GM23338 (cell line): ENCODE measurements around the gene ROCK2. TPM values are rescaled to one million over a fixed set of nuclear protein-coding genes. Genes with fewer than 3 reads are reported as not detected.

Source experiments
- ATAC-seq: fragments of 200-7000 bp; cut with Tn5 transposase; 3 replicates; pipeline ENCODE4 v1.9.1; 2020
- DNase-seq: peaks from one replicate; pipeline ENCODE4 v3.0.0-alpha.2; 2015; ENCODE audit warnings: low spot score
- H2AFZ ChIP-seq: fragments of 200-600 bp; sonication (generic); 2 replicates; pipeline ENCODE4 v1.8.0; 2016; ENCODE audit warnings: antibody characterized with exemption, mild to moderate bottlenecking, moderate library complexity
- H3F3A ChIP-seq: fragments of 200-600 bp; sonication (generic); replicated peaks from 2 replicates; pipeline ENCODE4 v1.8.0; 2017; ENCODE audit warnings: antibody characterized with exemption, mixed run types, low read depth
- H3K27ac ChIP-seq: fragments of 200-600 bp; sonication (generic); 2 replicates; pipeline ENCODE4 v1.6.1; 2016; ENCODE audit warnings: low read depth
- H3K27me3 ChIP-seq: fragments of 200-600 bp; sonication (generic); 2 replicates; pipeline ENCODE4 v1.8.0; 2016; ENCODE audit warnings: mild to moderate bottlenecking, mixed run types, moderate library complexity; ENCODE audit not compliant: insufficient read depth
- H3K36me3 ChIP-seq: fragments of 200-600 bp; sonication (generic); 2 replicates; pipeline ENCODE4 v1.8.0; 2016; ENCODE audit warnings: mild to moderate bottlenecking; ENCODE audit not compliant: insufficient read depth
- H3K4me1 ChIP-seq: fragments of 200-600 bp; sonication (generic); 2 replicates; pipeline ENCODE4 v1.8.0; 2016; ENCODE audit warnings: mild to moderate bottlenecking, moderate library complexity; ENCODE audit not compliant: insufficient read depth
- H3K4me2 ChIP-seq: fragments of 200-600 bp; sonication (generic); 2 replicates; pipeline ENCODE4 v1.7.1; 2017; ENCODE audit warnings: mixed run types
- H3K4me3 ChIP-seq: fragments of 200-600 bp; sonication (generic); 2 replicates; pipeline ENCODE4 v1.6.1; 2016; ENCODE audit warnings: mixed run types
- H3K79me2 ChIP-seq: fragments of 200-600 bp; sonication (generic); replicated peaks from 2 replicates; pipeline ENCODE4 v1.8.0; 2017; ENCODE audit warnings: mild to moderate bottlenecking; ENCODE audit not compliant: insufficient read depth
- H3K9me2 ChIP-seq: fragments of 200-600 bp; sonication (generic); 2 replicates; pipeline ENCODE4 v1.8.0; 2017; ENCODE audit not compliant: insufficient read depth
- H4K20me1 ChIP-seq: fragments of 200-600 bp; sonication (generic); replicated peaks from 2 replicates; pipeline ENCODE4 v1.8.0; 2017; ENCODE audit warnings: mild to moderate bottlenecking; ENCODE audit not compliant: insufficient read depth
- H3K27ac Mint-ChIP-seq: 2 replicates; pipeline ENCODE4 v1.8.0; 2020; ENCODE audit warnings: inconsistent platforms, mild to moderate bottlenecking, moderate library complexity, mixed read lengths
- H3K27me3 Mint-ChIP-seq: 3 replicates; pipeline ENCODE4 v1.8.0; 2022; ENCODE audit warnings: low read depth, mild to moderate bottlenecking, moderate library complexity, mixed read lengths, inconsistent platforms; ENCODE audit not compliant: insufficient read depth, poor library complexity
- H3K36me3 Mint-ChIP-seq: 3 replicates; pipeline ENCODE4 v1.8.0; 2021; ENCODE audit warnings: low read depth, mild to moderate bottlenecking, inconsistent platforms, moderate library complexity, mixed read lengths
- H3K4me1 Mint-ChIP-seq: 3 replicates; pipeline ENCODE4 v1.8.0; 2020; ENCODE audit warnings: mild to moderate bottlenecking, inconsistent platforms, mixed read lengths
- H3K4me3 Mint-ChIP-seq: 3 replicates; pipeline ENCODE4 v1.8.0; 2021; ENCODE audit warnings: moderate library complexity, mild to moderate bottlenecking, inconsistent platforms, mixed read lengths
- H3K9me3 Mint-ChIP-seq: 3 replicates; pipeline ENCODE4 v1.8.0; 2020; ENCODE audit warnings: moderate library complexity, mild to moderate bottlenecking, inconsistent platforms, mixed read lengths
- CREB1 ChIP-seq: fragments of 250-450 bp; sonication (Bioruptor Pico); IDR thresholded peaks from 2 replicates; pipeline ENCODE4 v1.5.0; 2020; ENCODE audit warnings: low read depth, mild to moderate bottlenecking, moderate library complexity
- EZH2 ChIP-seq: fragments of 200-600 bp; sonication (generic); IDR thresholded peaks from one replicate; pipeline ENCODE4 v1.8.0; 2017; ENCODE audit warnings: antibody characterized with exemption, mild to moderate bottlenecking, low read depth; ENCODE audit not compliant: unreplicated experiment
- JUNB ChIP-seq: IDR thresholded peaks from one replicate; pipeline ENCODE4 v1.6.1; 2016; ENCODE audit warnings: antibody characterized with exemption; ENCODE audit not compliant: unreplicated experiment
- NANOG ChIP-seq: IDR thresholded peaks from 2 replicates; pipeline ENCODE4 v1.6.1; 2016; ENCODE audit warnings: antibody characterized with exemption, borderline replicate concordance
- POLR2AphosphoS5 ChIP-seq: IDR thresholded peaks from 2 replicates; pipeline ENCODE4 v1.6.1; 2016; ENCODE audit warnings: antibody characterized with exemption, low read depth
- STAT1 ChIP-seq: IDR thresholded peaks from one replicate; pipeline ENCODE4 v1.6.1; 2016; ENCODE audit warnings: antibody characterized with exemption; ENCODE audit not compliant: unreplicated experiment
- ZNF114 ChIP-seq: fragments of 250-450 bp; sonication (Bioruptor Pico); IDR thresholded peaks from 2 replicates; pipeline ENCODE4 v1.5.0; 2020; ENCODE audit warnings: mild to moderate bottlenecking, moderate library complexity
- ZNF331 ChIP-seq: fragments of 250-450 bp; sonication (Bioruptor Pico); IDR thresholded peaks from 2 replicates; pipeline ENCODE4 v1.5.0; 2020; ENCODE audit warnings: low read depth, mild to moderate bottlenecking, moderate library complexity
- polyA plus RNA-seq: library from polyadenylated mRNA; unstranded; fragments of >200 nt; fragmentation: Nextera tagmentation; extraction: Ambion mirVana; gene quantifications from 2 replicates; pipeline ENCODE4 v1.2.1, GENCODE V29; 2016
- total RNA-seq: library from RNA; depleted of rRNA; stranded (reverse); fragments of >200 nt; shearing (Covaris generic); gene quantifications from 2 replicates; pipeline ENCODE4 v1.2.3, GENCODE V29; 2014
- TF ChIP-seq, protein P1 (sequence below): IDR thresholded peaks from one replicate; pipeline ENCODE4 v1.6.1; 2018; ENCODE audit warnings: antibody characterized with exemption; ENCODE audit not compliant: unreplicated experiment
- TF ChIP-seq, protein P2 (sequence below): IDR thresholded peaks from 2 replicates; pipeline ENCODE4 v1.6.1; 2016; ENCODE audit warnings: antibody characterized with exemption
- TF ChIP-seq, protein P3 (sequence below): fragments of 250-450 bp; sonication (Bioruptor Pico); IDR thresholded peaks from 2 replicates; pipeline ENCODE4 v1.5.0; 2020; ENCODE audit warnings: mild to moderate bottlenecking, moderate library complexity

The ROCK2 gene
- total and polyA plus RNA-seq, 2 experiments from 2014 or later = 16.4 to 28.0 TPM

DNA sequence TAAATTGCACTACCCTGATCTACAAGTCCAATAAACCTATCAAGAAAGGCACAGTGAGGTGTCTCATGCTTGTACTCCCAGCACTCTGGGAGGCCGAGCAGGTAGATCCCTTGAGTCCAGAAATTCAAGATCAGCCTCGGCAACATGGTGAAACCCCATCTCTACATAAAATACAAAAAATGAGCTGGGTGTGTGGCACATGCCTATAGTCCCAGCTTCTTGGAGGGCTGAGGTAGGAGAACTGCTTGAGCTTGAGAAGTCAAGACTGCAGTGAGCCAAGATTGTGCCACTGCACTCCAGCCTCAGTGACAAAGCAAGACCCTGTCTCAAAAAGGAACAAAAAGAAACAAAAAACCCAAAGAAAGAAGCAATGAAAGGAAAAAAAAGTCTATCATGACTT is 58.9 kb downstream of the ROCK2 start (continued):
- TF ChIP-seq, protein P1, sequence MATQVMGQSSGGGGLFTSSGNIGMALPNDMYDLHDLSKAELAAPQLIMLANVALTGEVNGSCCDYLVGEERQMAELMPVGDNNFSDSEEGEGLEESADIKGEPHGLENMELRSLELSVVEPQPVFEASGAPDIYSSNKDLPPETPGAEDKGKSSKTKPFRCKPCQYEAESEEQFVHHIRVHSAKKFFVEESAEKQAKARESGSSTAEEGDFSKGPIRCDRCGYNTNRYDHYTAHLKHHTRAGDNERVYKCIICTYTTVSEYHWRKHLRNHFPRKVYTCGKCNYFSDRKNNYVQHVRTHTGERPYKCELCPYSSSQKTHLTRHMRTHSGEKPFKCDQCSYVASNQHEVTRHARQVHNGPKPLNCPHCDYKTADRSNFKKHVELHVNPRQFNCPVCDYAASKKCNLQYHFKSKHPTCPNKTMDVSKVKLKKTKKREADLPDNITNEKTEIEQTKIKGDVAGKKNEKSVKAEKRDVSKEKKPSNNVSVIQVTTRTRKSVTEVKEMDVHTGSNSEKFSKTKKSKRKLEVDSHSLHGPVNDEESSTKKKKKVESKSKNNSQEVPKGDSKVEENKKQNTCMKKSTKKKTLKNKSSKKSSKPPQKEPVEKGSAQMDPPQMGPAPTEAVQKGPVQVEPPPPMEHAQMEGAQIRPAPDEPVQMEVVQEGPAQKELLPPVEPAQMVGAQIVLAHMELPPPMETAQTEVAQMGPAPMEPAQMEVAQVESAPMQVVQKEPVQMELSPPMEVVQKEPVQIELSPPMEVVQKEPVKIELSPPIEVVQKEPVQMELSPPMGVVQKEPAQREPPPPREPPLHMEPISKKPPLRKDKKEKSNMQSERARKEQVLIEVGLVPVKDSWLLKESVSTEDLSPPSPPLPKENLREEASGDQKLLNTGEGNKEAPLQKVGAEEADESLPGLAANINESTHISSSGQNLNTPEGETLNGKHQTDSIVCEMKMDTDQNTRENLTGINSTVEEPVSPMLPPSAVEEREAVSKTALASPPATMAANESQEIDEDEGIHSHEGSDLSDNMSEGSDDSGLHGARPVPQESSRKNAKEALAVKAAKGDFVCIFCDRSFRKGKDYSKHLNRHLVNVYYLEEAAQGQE = no peak

DNA sequence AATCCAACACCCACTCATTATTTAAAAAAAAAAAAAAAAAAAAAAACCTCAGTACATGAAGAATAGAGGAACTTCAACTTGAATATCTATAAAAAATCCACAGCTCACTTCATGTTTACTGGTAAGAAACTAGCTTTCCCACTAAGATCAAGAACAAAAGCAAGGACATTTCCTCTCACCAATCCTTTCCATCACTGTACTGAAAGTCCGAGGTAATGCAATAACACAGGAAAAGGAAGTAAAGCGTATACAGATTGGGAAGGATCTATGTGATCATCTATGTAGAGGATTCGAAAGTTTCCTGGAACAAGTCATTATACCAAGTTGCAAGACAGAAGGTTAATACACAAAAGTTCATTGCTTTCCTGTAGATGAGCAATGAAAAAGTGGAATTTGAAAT is 63.2 kb downstream of the ROCK2 start:
- Histone ChIP-seq H3K4me2 (no peak overlapping the region), H3K36me3 (peaks cover 4% of the 10 kb centered on the region; the same call in 1 of the 2 replicates), H3K4me3 (no peak overlapping the region), H2AFZ (no peak overlapping the region), H4K20me1 (0 out of 2 replicates have a peak, but pooled peaks cover 10% of the 10 kb centered on the region), H3K4me1 (no peaks in the 10 kb centered on the region), H3F3A (no peaks in the 10 kb centered on the region), H3K27me3 (no peaks in the 10 kb centered on the region), H3K79me2 (peaks cover 30% of the 10 kb centered on the region; the same call in 1 of the 2 replicates), H3K27ac (no peak overlapping the region), H3K9me2 (no peaks in the 10 kb centered on the region)
- H3K4me3 Mint-ChIP-seq = no peak overlapping the region
- H3K9me3 Mint-ChIP-seq = peaks cover 6% of the 10 kb centered on the region; the same call in 1 of the 3 replicates
- peaks cover 31% of the 10 kb centered on the region for H3K36me3 Mint-ChIP-seq
- DNase-seq (no peak), ATAC-seq (no peak)
- H3K27me3 Mint-ChIP-seq = peaks cover 1% of the 10 kb centered on the region
- no peak for TF ChIP-seq ZNF114
- TF ChIP-seq CREB1 (CRISPR knock-in tag) = no peak
- TF ChIP-seq NANOG = no peak
- no peak for TF ChIP-seq STAT1
- TF ChIP-seq ZNF331 (CRISPR knock-in tag) = no peak
- TF ChIP-seq, protein P2, sequence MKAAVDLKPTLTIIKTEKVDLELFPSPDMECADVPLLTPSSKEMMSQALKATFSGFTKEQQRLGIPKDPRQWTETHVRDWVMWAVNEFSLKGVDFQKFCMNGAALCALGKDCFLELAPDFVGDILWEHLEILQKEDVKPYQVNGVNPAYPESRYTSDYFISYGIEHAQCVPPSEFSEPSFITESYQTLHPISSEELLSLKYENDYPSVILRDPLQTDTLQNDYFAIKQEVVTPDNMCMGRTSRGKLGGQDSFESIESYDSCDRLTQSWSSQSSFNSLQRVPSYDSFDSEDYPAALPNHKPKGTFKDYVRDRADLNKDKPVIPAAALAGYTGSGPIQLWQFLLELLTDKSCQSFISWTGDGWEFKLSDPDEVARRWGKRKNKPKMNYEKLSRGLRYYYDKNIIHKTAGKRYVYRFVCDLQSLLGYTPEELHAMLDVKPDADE = no peak
- no peak for TF ChIP-seq POLR2AphosphoS5
- TF ChIP-seq, protein P1 = no peak
- TF ChIP-seq, protein P3, sequence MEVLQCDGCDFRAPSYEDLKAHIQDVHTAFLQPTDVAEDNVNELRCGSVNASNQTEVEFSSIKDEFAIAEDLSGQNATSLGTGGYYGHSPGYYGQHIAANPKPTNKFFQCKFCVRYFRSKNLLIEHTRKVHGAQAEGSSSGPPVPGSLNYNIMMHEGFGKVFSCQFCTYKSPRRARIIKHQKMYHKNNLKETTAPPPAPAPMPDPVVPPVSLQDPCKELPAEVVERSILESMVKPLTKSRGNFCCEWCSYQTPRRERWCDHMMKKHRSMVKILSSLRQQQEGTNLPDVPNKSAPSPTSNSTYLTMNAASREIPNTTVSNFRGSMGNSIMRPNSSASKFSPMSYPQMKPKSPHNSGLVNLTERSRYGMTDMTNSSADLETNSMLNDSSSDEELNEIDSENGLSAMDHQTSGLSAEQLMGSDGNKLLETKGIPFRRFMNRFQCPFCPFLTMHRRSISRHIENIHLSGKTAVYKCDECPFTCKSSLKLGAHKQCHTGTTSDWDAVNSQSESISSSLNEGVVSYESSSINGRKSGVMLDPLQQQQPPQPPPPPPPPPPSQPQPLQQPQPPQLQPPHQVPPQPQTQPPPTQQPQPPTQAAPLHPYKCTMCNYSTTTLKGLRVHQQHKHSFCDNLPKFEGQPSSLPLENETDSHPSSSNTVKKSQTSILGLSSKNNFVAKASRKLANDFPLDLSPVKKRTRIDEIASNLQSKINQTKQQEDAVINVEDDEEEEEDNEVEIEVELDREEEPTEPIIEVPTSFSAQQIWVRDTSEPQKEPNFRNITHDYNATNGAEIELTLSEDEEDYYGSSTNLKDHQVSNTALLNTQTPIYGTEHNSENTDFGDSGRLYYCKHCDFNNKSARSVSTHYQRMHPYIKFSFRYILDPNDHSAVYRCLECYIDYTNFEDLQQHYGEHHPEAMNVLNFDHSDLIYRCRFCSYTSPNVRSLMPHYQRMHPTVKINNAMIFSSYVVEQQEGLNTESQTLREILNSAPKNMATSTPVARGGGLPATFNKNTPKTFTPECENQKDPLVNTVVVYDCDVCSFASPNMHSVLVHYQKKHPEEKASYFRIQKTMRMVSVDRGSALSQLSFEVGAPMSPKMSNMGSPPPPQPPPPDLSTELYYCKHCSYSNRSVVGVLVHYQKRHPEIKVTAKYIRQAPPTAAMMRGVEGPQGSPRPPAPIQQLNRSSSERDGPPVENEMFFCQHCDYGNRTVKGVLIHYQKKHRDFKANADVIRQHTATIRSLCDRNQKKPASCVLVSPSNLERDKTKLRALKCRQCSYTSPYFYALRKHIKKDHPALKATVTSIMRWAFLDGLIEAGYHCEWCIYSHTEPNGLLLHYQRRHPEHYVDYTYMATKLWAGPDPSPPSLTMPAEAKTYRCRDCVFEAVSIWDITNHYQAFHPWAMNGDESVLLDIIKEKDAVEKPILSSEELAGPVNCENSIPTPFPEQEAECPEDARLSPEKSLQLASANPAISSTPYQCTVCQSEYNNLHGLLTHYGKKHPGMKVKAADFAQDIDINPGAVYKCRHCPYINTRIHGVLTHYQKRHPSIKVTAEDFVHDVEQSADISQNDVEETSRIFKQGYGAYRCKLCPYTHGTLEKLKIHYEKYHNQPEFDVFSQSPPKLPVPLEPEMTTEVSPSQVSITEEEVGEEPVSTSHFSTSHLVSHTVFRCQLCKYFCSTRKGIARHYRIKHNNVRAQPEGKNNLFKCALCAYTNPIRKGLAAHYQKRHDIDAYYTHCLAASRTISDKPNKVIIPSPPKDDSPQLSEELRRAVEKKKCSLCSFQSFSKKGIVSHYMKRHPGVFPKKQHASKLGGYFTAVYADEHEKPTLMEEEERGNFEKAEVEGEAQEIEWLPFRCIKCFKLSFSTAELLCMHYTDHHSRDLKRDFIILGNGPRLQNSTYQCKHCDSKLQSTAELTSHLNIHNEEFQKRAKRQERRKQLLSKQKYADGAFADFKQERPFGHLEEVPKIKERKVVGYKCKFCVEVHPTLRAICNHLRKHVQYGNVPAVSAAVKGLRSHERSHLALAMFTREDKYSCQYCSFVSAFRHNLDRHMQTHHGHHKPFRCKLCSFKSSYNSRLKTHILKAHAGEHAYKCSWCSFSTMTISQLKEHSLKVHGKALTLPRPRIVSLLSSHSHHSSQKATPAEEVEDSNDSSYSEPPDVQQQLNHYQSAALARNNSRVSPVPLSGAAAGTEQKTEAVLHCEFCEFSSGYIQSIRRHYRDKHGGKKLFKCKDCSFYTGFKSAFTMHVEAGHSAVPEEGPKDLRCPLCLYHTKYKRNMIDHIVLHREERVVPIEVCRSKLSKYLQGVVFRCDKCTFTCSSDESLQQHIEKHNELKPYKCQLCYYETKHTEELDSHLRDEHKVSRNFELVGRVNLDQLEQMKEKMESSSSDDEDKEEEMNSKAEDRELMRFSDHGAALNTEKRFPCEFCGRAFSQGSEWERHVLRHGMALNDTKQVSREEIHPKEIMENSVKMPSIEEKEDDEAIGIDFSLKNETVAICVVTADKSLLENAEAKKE (CRISPR knock-in tag) = no peak
- no peak for TF ChIP-seq EZH2
- TF ChIP-seq JUNB = no peak
- H3K4me1 Mint-ChIP-seq = no peaks in the 10 kb centered on the region
- no peak overlapping the region for H3K27ac Mint-ChIP-seq
